Endothelial cell of umbilical vein (primary cell): ENCODE data around the gene TEX35. TPM values are rescaled to one million over a fixed set of nuclear protein-coding genes. Genes with fewer than 3 reads are reported as not detected.

Source experiments
- BruUV-seq: library from RNA; stranded (reverse); fragments of 400-500 nt; replicated peaks from 2 replicates; lab custom pipeline; 2021; lab: Mats Ljungman, UMichigan
- CTCF ChIA-PET: fragments of 300-600, 350-600 bp; sonication (Branson Sonifier 250); formaldehyde crosslinking; loops from one replicate; lab custom pipeline; 2021; ENCODE audit warnings: antibody characterized with exemption, inconsistent platforms; lab: Charles Lee
- POLR2A ChIA-PET: fragments of 300-600, 350-600 bp; sonication (Branson Sonifier 250); formaldehyde crosslinking; loops from one replicate; lab custom pipeline; 2021; ENCODE audit warnings: antibody characterized with exemption, inconsistent platforms; lab: Charles Lee
- DNase-seq: peaks from one replicate; pipeline ENCODE4 v3.0.0-alpha.2; 2011; ENCODE audit warnings: low read depth, low spot score
- FAIRE-seq: peaks from 2 replicates; lab custom pipeline; 2011; peaks lifted over from hg19 to GRCh38; lab: Jason Lieb, UNC
- H2AFZ ChIP-seq: 2 replicates; pipeline ENCODE4 v1.6.0; 2012; ENCODE audit warnings: low read depth, low read length, control low read depth, inconsistent platforms
- H3K27ac ChIP-seq: 2 replicates; pipeline ENCODE4 v1.5.1; 2011; ENCODE audit warnings: low read depth, mild to moderate bottlenecking, control low read depth, low read length, moderate library complexity; ENCODE audit not compliant: insufficient read depth
- H3K27me3 ChIP-seq, 2 experiments: 2 replicates each; pipeline versions ENCODE4 v1.6.0 to v1.6.1; 2011; ENCODE audit warnings: low read length in 2 of 2, mixed read lengths in 1 of 2; ENCODE audit not compliant: control insufficient read depth in 2 of 2, insufficient read depth in 2 of 2
- H3K36me3 ChIP-seq, 2 experiments: 2 replicates in 1 of 2; 3 replicates in 1 of 2; pipeline ENCODE4 v1.5.1; 2011; ENCODE audit warnings: low read length in 2 of 2, mild to moderate bottlenecking in 1 of 2, moderate library complexity in 1 of 2; ENCODE audit not compliant: control insufficient read depth in 2 of 2, insufficient read depth in 2 of 2; ENCODE audit errors: extremely low read depth in 1 of 2
- H3K4me1 ChIP-seq: 3 replicates; pipeline ENCODE4 v1.5.1; 2011; ENCODE audit warnings: mild to moderate bottlenecking, low read length; ENCODE audit not compliant: control insufficient read depth, insufficient read depth; ENCODE audit errors: extremely low read depth
- H3K4me2 ChIP-seq: 2 replicates; pipeline ENCODE4 v1.6.1; 2011; ENCODE audit warnings: low read length, control low read depth, mixed read lengths; ENCODE audit not compliant: insufficient read depth
- H3K4me3 ChIP-seq, 3 experiments: fragments of 200-600 bp in 1 of 3; sonication (generic), shearing (Covaris generic) in 1 of 3; replicated peaks in 1 of 3; 2 replicates each; pipeline ENCODE4 v1.5.1; 2011 to 2016; ENCODE audit warnings: control low read depth in 3 of 3, low read length in 3 of 3, mild to moderate bottlenecking in 2 of 3, inconsistent platforms in 1 of 3, low read depth in 1 of 3, moderate library complexity in 1 of 3; ENCODE audit not compliant: insufficient read depth in 1 of 3
- H3K79me2 ChIP-seq: 2 replicates; pipeline ENCODE4 v1.6.0; 2012; ENCODE audit warnings: low read length, inconsistent platforms; ENCODE audit not compliant: control insufficient read depth, insufficient read depth
- H3K9ac ChIP-seq: replicated peaks from 2 replicates; pipeline ENCODE3; 2011; ENCODE audit warnings: low read length, control low read depth; ENCODE audit not compliant: insufficient read depth; ENCODE audit errors: extremely low read depth
- H3K9me1 ChIP-seq: replicated peaks from 3 replicates; pipeline ENCODE4 v1.6.0; 2011; ENCODE audit warnings: mild to moderate bottlenecking, low read length; ENCODE audit not compliant: control insufficient read depth, insufficient read depth; ENCODE audit errors: extremely low read depth
- H3K9me3 ChIP-seq: replicated peaks from 2 replicates; pipeline ENCODE4 v1.5.1; 2012; ENCODE audit warnings: low read length, inconsistent platforms; ENCODE audit not compliant: control insufficient read depth, insufficient read depth
- H4K20me1 ChIP-seq: replicated peaks from 2 replicates; pipeline ENCODE3; 2011; ENCODE audit warnings: mild to moderate bottlenecking, low read length; ENCODE audit not compliant: control insufficient read depth, insufficient read depth; ENCODE audit errors: extremely low read depth
- EZH2 ChIP-seq: IDR thresholded peaks from 2 replicates; pipeline ENCODE4 v1.6.1; 2012; ENCODE audit warnings: borderline replicate concordance, low read depth, mild to moderate bottlenecking, moderate library complexity, low read length, inconsistent platforms; ENCODE audit not compliant: severe bottlenecking
- FOS ChIP-seq: IDR thresholded peaks from 2 replicates; pipeline ENCODE4 v1.6.1; 2011; ENCODE audit warnings: mild to moderate bottlenecking, low read length, moderate library complexity, borderline replicate concordance; ENCODE audit not compliant: insufficient read depth
- GATA2 ChIP-seq: IDR thresholded peaks from 2 replicates; pipeline ENCODE4 v1.7.0; 2011; ENCODE audit warnings: low read depth, mild to moderate bottlenecking, moderate library complexity, mixed read lengths, low read length; ENCODE audit not compliant: insufficient read length, insufficient read depth
- JUN ChIP-seq: IDR thresholded peaks from 2 replicates; pipeline ENCODE4 v1.6.1; 2011; ENCODE audit warnings: borderline replicate concordance, low read depth; ENCODE audit not compliant: insufficient read length, insufficient read depth
- MYC ChIP-seq: IDR thresholded peaks from one replicate; pipeline ENCODE4 v1.6.1; 2011; ENCODE audit warnings: mild to moderate bottlenecking, low read depth, low read length
- POLR2A ChIP-seq: IDR thresholded peaks from 2 replicates; pipeline ENCODE4 v1.6.1; 2012; ENCODE audit warnings: low read depth, mild to moderate bottlenecking, control low read depth, low read length
- POLR2AphosphoS5 ChIP-seq: IDR thresholded peaks from 2 replicates; pipeline ENCODE4 v1.6.1; 2012; ENCODE audit warnings: low read depth, mild to moderate bottlenecking, control low read depth, low read length, moderate library complexity; ENCODE audit not compliant: insufficient read depth
- dilution Hi-C: fragments of 300-500 bp; cut with MboI; formaldehyde crosslinking; loops from one replicate; pipeline ENCODE4 v1.15.0; 2019; ENCODE audit warnings: low sequenced_read_pairs; ENCODE audit not compliant: extremely low pct_ligation_motif_present
- intact Hi-C: fragments of 100-400 bp; cut with micrococcal nuclease; formaldehyde crosslinking; loops from one replicate; pipeline ENCODE4 v1.10.0; 2022
- polyA plus RNA-seq, 4 experiments: library from polyadenylated mRNA; depleted of rRNA in 3 of 4; stranded (reverse) in 3 of 4; unstranded in 1 of 4; fragments of >200 nt; gene quantifications; 2 replicates each; pipeline versions ENCODE4 v1.2.1 to v1.2.3, GENCODE V29; 2011 to 2012; ENCODE audit warnings: missing spikeins in 1 of 4
- total RNA-seq: library from RNA; stranded (reverse); gene quantifications from 2 replicates; pipeline ENCODE4 v1.2.3, GENCODE V29; 2021
- TF ChIP-seq, protein P1 (sequence below), 2 donors: IDR thresholded peaks; 1 replicate in 1 of 2; 2 replicates in 1 of 2; pipeline ENCODE4 v1.5.1; 2011; ENCODE audit warnings: low read length in 2 of 2, mild to moderate bottlenecking in 2 of 2, moderate library complexity in 2 of 2, control low read depth in 1 of 2, inconsistent platforms in 1 of 2, low read depth in 1 of 2; ENCODE audit not compliant: insufficient read depth in 1 of 2; ENCODE audit errors: extremely low read depth in 1 of 2
- TF ChIP-seq, protein P2 (sequence below): IDR thresholded peaks from 2 replicates; pipeline ENCODE4 v1.6.1; 2011; ENCODE audit not compliant: insufficient read depth, insufficient read length

Gene TEX35
- total and polyA plus RNA-seq, 2 donors (not counting 3 experiments of a cell fraction or from before 2014, with no cell fraction given) = not detected

GRCh38 chr1:178539291-178539690 lies 26.4 kb downstream of the TEX35 start:
- ChIA-PET POLR2A (no interaction called here), CTCF (interaction anchor here (0.9 to 14.6 kb wide), 6 partner anchors 9 to 464 kb away, joined by 4 to 349 read pairs (median 10); no protein-coding TSS in a partner anchor)
- TF ChIP-seq JUN (no peak), POLR2AphosphoS5 (no peak), FOS (no peak), MYC (no peak), EZH2 (no peak), GATA2 (no peak), POLR2A (no peak)
- TF ChIP-seq, protein P1, sequence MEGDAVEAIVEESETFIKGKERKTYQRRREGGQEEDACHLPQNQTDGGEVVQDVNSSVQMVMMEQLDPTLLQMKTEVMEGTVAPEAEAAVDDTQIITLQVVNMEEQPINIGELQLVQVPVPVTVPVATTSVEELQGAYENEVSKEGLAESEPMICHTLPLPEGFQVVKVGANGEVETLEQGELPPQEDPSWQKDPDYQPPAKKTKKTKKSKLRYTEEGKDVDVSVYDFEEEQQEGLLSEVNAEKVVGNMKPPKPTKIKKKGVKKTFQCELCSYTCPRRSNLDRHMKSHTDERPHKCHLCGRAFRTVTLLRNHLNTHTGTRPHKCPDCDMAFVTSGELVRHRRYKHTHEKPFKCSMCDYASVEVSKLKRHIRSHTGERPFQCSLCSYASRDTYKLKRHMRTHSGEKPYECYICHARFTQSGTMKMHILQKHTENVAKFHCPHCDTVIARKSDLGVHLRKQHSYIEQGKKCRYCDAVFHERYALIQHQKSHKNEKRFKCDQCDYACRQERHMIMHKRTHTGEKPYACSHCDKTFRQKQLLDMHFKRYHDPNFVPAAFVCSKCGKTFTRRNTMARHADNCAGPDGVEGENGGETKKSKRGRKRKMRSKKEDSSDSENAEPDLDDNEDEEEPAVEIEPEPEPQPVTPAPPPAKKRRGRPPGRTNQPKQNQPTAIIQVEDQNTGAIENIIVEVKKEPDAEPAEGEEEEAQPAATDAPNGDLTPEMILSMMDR (IDR thresholded peaks at IDR 0.05; ENCODE audit: extremely low read depth in 1 of 2, insufficient read depth in 1 of 2, low read depth in 1 of 2, low read length in 2 of 2) = no peak
- TF ChIP-seq, protein P2, sequence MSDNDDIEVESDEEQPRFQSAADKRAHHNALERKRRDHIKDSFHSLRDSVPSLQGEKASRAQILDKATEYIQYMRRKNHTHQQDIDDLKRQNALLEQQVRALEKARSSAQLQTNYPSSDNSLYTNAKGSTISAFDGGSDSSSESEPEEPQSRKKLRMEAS = no peak
- Histone ChIP-seq H3K4me2 (no peak overlapping the region), H3K9ac (no peak overlapping the region), H3K4me3 (no peak overlapping the region), H3K9me3 (no peaks in the 10 kb centered on the region), H2AFZ (no peak overlapping the region), H3K79me2 (no peaks in the 10 kb centered on the region), H4K20me1 (no peaks in the 10 kb centered on the region), H3K27ac (no peak overlapping the region), H3K27me3 (no peaks in the 10 kb centered on the region), H3K4me1 (peaks cover 11% of the 10 kb centered on the region), H3K36me3 (no peaks in the 10 kb centered on the region), H3K9me1 (no peaks in the 10 kb centered on the region)
- DNase-seq (no peak), FAIRE-seq (no peak)
- dilution Hi-C loops (no loop called here), intact Hi-C loops (no loop called here)
- BruUV-seq = no TSS peak
